ENCODE results near the gene EP400.

- no peak for TF ChIP-seq TAF1 (IDR thresholded peaks at IDR 0.05; ENCODE audit: borderline replicate concordance, low read depth, low read length)
- TF ChIP-seq POLR2A (IDR thresholded peaks at IDR 0.05; ENCODE audit: low read depth, low read length): no peak
- TF ChIP-seq POLR2AphosphoS5 (IDR thresholded peaks at IDR 0.05; ENCODE audit: low read depth, low read length): no peak
These were observed 150.0 kb downstream of the EP400 start for GRCh38 chr12:132099739-132100138.
